ENCODE data around the gene CD7. TPM values are rescaled to one million over a fixed set of nuclear protein-coding genes. Genes with fewer than 3 reads are reported as not detected.

Gene CD7
- total and polyA plus RNA-seq, 9 of the 15 experiments (the other 6 are each of a cell fraction or from before 2014, with no cell fraction given), result 0.21 to 0.35 TPM; not detected in 7

- TF ChIP-seq NFXL1 (CRISPR knock-in tag; IDR thresholded peaks at IDR 0.05), result no peak
- no peak for TF ChIP-seq ZZZ3 (IDR thresholded peaks at IDR 0.05)
- TF ChIP-seq ZNF668 (CRISPR knock-in tag; IDR thresholded peaks at IDR 0.05), result peak; percentile 93
- no peak for TF ChIP-seq CREBBP (IDR thresholded peaks at IDR 0.05; ENCODE audit: low read depth, low read length)
- TF ChIP-seq ZEB2 (IDR thresholded peaks at IDR 0.05), result peak; percentile 100
- TF ChIP-seq NFATC3 (IDR thresholded peaks at IDR 0.05), result peak; percentile 70; the same call in 1 of the 2 replicates
- TF ChIP-seq HDGF (IDR thresholded peaks at IDR 0.05), result no peak
- no peak; the same call in 1 of the 2 replicates for TF ChIP-seq CHAMP1 (IDR thresholded peaks at IDR 0.05)
- no peak for TF ChIP-seq CHD2 (IDR thresholded peaks at IDR 0.05; ENCODE audit: low read depth, low read length)
- TF ChIP-seq MCM3 (IDR thresholded peaks at IDR 0.05), result no peak
- no peak for TF ChIP-seq EZH2 (IDR thresholded peaks at IDR 0.05; ENCODE audit: borderline replicate concordance, low read depth, low read length)
- peak; percentile 81 for TF ChIP-seq MEIS2 (IDR thresholded peaks at IDR 0.05; ENCODE audit: partially characterized antibody)
- no peak for TF ChIP-seq BDP1 (IDR thresholded peaks at IDR 0.05; ENCODE audit: insufficient read depth, insufficient read length)
- TF ChIP-seq ARID3A (IDR thresholded peaks at IDR 0.05; ENCODE audit: borderline replicate concordance, low read depth, low read length), result peak; percentile 56; the same call in 1 of the 2 replicates
- TF ChIP-seq ZNF253 (CRISPR knock-in tag; conservative IDR thresholded peaks at IDR 0.05), result no peak
- TF ChIP-seq PYGO2 (tag; IDR thresholded peaks at IDR 0.05), result no peak
- TF ChIP-seq ZNF511 (CRISPR knock-in tag; IDR thresholded peaks at IDR 0.05), result peak; percentile 65; the same call in 1 of the 2 replicates
- TF ChIP-seq MTA1 (IDR thresholded peaks at IDR 0.05; ENCODE audit: borderline replicate concordance), result peak; percentile 91
- no peak for TF ChIP-seq POLR2AphosphoS2 (IDR thresholded peaks at IDR 0.05; ENCODE audit: low read length)
- peak; percentile 86 for TF ChIP-seq JUND (IDR thresholded peaks at IDR 0.05; ENCODE audit: borderline replicate concordance, low read depth, low read length)
- peak; percentile 77; the same call in 2 of the 3 replicates for TF ChIP-seq JUND (tag; IDR thresholded peaks at IDR 0.05; ENCODE audit: borderline replicate concordance, low read depth, low read length)
- TF ChIP-seq ARID2 (IDR thresholded peaks at IDR 0.05), result no peak
- no peak for TF ChIP-seq SRSF1 (IDR thresholded peaks at IDR 0.05; ENCODE audit: low read depth, low read length)
- TF ChIP-seq KAT8 (IDR thresholded peaks at IDR 0.05; ENCODE audit: low read depth), result no peak
- TF ChIP-seq KAT7 (CRISPR knock-in tag; IDR thresholded peaks at IDR 0.05; ENCODE audit: borderline replicate concordance), result no peak
- no peak for TF ChIP-seq GTF2B (IDR thresholded peaks at IDR 0.05; ENCODE audit: extremely low read depth, insufficient read length)
- TF ChIP-seq MTA2 (IDR thresholded peaks at IDR 0.05; ENCODE audit: low read depth), result peak; percentile 89
Measured at GRCh38 chr17:82345151-82345976, 28.0 kb upstream of the CD7 start (continued).

Data from K562 (cell line).